ENCODE measurements around the gene SYT13.

SYT13 gene

DNA sequence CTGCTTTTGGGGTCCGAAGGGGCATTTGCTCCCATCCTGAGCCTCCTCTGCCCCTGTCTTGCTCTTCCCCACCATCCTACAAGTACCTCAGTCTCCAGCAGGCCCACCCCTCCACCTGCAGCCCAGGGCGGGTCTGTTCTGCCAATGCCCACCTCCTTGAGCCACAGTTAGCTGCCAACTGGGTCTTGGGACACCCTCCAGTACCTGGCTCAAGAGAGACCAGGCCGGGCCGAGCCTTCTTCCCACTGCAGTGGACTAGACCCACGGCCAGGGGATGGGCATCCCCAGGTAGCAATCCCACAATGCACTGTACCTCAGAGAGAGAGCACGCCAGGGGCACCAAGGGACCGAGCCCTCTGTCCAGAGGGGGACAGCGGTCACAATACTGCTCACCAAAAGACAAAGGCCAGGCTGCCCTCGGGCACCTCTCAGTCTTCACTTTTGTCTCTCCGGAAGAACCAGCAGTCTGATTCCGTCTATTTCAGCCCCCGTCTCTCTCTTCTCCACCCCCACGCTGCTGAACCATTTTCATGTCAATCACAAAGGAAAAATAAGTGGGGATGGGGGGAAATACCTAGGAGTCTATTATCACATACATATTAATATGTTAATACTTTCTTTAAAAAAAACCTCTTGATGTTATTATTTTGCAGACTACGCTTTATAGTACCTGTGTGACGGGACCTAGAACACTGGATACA lies 51.7 kb downstream of the SYT13 start:
- Histone ChIP-seq H3K27me3 (ENCODE audit: low read depth, low read length) (peaks cover 40% of the 10 kb centered on the region), H3K4me3 (ENCODE audit: low read length) (no peak overlapping the region), H3K9me3 (ENCODE audit: insufficient read depth, low read length) (no peaks in the 10 kb centered on the region), H3K79me2 (ENCODE audit: low read length) (no peaks in the 10 kb centered on the region), H3K9ac (ENCODE audit: low read length) (no peak overlapping the region), H3K4me1 (ENCODE audit: low read length) (no peaks in the 10 kb centered on the region), H3K27ac (ENCODE audit: low read length) (no peak overlapping the region), H3K36me3 (replicated peaks; ENCODE audit: low read depth, low read length) (no peaks in the 10 kb centered on the region), H2AFZ (ENCODE audit: low read depth, low read length) (no peak overlapping the region), H3K4me2 (ENCODE audit: low read length) (no peak overlapping the region), H4K20me1 (ENCODE audit: insufficient read depth, low read length) (no peaks in the 10 kb centered on the region)
- TF ChIP-seq EZH2phosphoT487 (IDR thresholded peaks at IDR 0.05; ENCODE audit: low read depth) = no peak
- TF ChIP-seq, protein P1, sequence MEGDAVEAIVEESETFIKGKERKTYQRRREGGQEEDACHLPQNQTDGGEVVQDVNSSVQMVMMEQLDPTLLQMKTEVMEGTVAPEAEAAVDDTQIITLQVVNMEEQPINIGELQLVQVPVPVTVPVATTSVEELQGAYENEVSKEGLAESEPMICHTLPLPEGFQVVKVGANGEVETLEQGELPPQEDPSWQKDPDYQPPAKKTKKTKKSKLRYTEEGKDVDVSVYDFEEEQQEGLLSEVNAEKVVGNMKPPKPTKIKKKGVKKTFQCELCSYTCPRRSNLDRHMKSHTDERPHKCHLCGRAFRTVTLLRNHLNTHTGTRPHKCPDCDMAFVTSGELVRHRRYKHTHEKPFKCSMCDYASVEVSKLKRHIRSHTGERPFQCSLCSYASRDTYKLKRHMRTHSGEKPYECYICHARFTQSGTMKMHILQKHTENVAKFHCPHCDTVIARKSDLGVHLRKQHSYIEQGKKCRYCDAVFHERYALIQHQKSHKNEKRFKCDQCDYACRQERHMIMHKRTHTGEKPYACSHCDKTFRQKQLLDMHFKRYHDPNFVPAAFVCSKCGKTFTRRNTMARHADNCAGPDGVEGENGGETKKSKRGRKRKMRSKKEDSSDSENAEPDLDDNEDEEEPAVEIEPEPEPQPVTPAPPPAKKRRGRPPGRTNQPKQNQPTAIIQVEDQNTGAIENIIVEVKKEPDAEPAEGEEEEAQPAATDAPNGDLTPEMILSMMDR (IDR thresholded peaks at IDR 0.05; ENCODE audit: low read depth, low read length) = no peak

DNA sequence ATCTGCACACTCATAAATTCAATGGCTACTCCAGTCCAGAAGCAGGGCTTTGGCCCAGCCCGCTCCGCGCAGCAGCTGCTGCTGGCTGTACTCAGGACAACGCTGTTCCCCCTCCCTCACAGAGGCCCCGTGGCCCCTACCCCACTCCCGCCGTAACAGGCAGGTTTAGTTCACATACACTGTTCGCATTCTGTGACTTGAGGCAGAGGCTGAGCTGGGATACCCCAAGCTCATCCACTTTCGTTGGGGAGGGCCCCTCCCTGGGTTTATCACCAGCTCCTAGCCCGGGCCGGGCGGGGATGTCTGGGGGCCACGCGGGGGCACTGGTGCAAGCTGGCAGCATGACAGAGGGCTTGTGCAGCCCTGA lies 52.4 kb downstream of the SYT13 start:
- H4K20me1 ChIP-seq (ENCODE audit: insufficient read depth, low read length) = no peaks in the 10 kb centered on the region
- H3K4me1 ChIP-seq (ENCODE audit: low read length) = no peaks in the 10 kb centered on the region
- H3K4me3 ChIP-seq (ENCODE audit: low read length) = no peak overlapping the region
- H3K9ac ChIP-seq (ENCODE audit: low read length) = no peak overlapping the region
- no peak overlapping the region for H3K4me2 ChIP-seq (ENCODE audit: low read length)
- peaks cover 33% of the 10 kb centered on the region for H3K27me3 ChIP-seq (ENCODE audit: low read depth, low read length)
- no peak overlapping the region for H3K27ac ChIP-seq (ENCODE audit: low read length)
- no peaks in the 10 kb centered on the region for H3K36me3 ChIP-seq (replicated peaks; ENCODE audit: low read depth, low read length)
- no peak overlapping the region for H2AFZ ChIP-seq (ENCODE audit: low read depth, low read length)
- H3K9me3 ChIP-seq (ENCODE audit: insufficient read depth, low read length) = no peaks in the 10 kb centered on the region
- H3K79me2 ChIP-seq (ENCODE audit: low read length) = no peaks in the 10 kb centered on the region
- TF ChIP-seq, protein P1 (IDR thresholded peaks at IDR 0.05; ENCODE audit: low read depth, low read length) = 0 out of 2 replicates have a peak, but pooled peaks have one; percentile 1
- TF ChIP-seq EZH2phosphoT487 (IDR thresholded peaks at IDR 0.05; ENCODE audit: low read depth) = no peak

DNA sequence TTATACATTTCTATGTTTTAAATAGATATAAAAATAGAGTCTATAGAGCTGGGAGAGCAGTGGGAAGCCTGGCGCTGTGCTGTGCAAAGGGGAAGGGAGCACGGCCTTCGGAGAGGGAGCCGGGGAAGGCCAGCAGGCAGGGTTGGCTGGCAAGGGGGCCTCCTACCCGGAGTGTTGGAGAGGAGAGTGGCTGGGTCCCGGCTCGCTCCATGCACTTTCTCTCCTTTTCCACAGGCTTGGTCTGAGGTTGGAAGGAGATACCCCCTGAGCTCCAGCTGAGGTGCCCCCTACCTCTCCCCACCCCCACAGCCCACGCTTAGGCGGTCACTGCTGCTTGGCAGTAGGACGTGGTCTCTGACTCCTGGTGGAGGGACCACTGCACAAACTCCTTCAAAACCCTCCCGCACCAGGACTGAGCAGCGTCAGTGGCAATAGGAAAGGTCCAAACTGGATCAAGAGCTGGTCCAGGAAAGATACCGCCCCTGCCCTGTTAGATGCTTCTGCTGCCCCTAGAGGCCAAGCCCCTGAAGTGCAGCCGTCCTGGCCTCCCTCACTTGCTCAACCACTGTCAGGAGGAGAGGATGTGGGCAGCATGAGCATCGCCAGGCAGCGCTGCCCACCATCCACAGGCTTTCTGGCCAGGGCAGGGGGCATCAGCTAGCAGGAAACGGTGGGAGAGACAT lies 52.9 kb downstream of the SYT13 start:
- H3K9ac ChIP-seq (ENCODE audit: low read length) = no peak overlapping the region
- no peaks in the 10 kb centered on the region for H3K79me2 ChIP-seq (ENCODE audit: low read length)
- no peaks in the 10 kb centered on the region for H3K4me1 ChIP-seq (ENCODE audit: low read length)
- H4K20me1 ChIP-seq (ENCODE audit: insufficient read depth, low read length) = no peaks in the 10 kb centered on the region
- peaks cover 28% of the 10 kb centered on the region for H3K27me3 ChIP-seq (ENCODE audit: low read depth, low read length)
- H3K4me2 ChIP-seq (ENCODE audit: low read length) = peak overlapping the region; percentile 42; the same call in 1 of the 2 replicates
- H3K9me3 ChIP-seq (ENCODE audit: insufficient read depth, low read length) = no peaks in the 10 kb centered on the region
- no peak overlapping the region for H3K4me3 ChIP-seq (ENCODE audit: low read length)
- no peak for TF ChIP-seq EZH2phosphoT487 (IDR thresholded peaks at IDR 0.05; ENCODE audit: low read depth)
- TF ChIP-seq, protein P1 (IDR thresholded peaks at IDR 0.05; ENCODE audit: low read depth, low read length) = peak; percentile 63
- no peaks in the 10 kb centered on the region for H3K36me3 ChIP-seq (replicated peaks; ENCODE audit: low read depth, low read length)
- H2AFZ ChIP-seq (ENCODE audit: low read depth, low read length) = no peak overlapping the region
- H3K27ac ChIP-seq (ENCODE audit: low read length) = no peak overlapping the region

DNA sequence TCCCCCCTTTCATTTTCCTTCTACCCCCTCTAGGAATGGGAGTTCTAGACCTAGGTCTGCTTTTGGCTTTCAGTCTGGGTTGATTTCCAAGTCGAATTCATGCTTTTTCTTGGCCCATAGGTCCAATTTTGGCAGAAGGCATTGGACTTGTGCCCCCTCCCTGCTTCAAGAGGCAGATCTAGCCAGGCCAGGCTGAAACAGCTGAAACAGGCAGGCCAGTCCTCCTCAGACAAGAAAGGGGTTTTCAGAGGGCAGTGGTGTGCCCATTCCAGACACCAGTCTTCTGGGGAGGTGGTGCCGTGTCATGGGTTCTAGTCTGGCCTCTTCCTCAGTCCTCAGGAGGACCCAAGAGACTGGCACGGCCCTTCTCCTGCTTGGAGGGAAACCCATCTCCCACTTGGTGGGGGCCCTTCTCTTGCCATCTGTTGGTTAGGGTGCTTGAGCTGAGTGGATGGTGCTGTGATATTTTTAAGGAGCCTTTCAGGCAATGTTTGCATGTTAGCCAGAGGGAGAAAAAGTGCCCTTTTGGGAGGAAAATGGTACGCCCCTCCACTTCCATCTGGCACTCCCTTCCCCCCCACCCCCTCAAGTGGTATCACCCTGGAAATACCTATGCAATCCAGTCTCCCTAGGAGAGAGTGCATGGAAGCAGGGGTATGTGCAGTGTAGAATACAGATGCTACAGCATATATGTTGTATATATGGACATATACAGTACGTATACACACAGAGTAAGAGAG lies 53.6 kb downstream of the SYT13 start:
- Histone ChIP-seq H3K79me2 (ENCODE audit: low read length) (no peaks in the 10 kb centered on the region), H3K4me2 (ENCODE audit: low read length) (no peak overlapping the region)
- TF ChIP-seq EZH2phosphoT487 (IDR thresholded peaks at IDR 0.05; ENCODE audit: low read depth) = no peak
- TF ChIP-seq, protein P1 (IDR thresholded peaks at IDR 0.05; ENCODE audit: low read depth, low read length) = no peak

More for the DNA sequence above, 53.6 kb downstream of the SYT13 start:
- Histone ChIP-seq H3K36me3 (replicated peaks; ENCODE audit: low read depth, low read length) (no peaks in the 10 kb centered on the region), H3K27me3 (ENCODE audit: low read depth, low read length) (peaks cover 21% of the 10 kb centered on the region), H3K4me3 (ENCODE audit: low read length) (no peak overlapping the region), H3K9me3 (ENCODE audit: insufficient read depth, low read length) (no peaks in the 10 kb centered on the region), H2AFZ (ENCODE audit: low read depth, low read length) (no peak overlapping the region), H3K27ac (ENCODE audit: low read length) (no peak overlapping the region), H4K20me1 (ENCODE audit: insufficient read depth, low read length) (no peaks in the 10 kb centered on the region), H3K4me1 (ENCODE audit: low read length) (no peaks in the 10 kb centered on the region), H3K9ac (ENCODE audit: low read length) (no peak overlapping the region)

Measured in OCI-LY3 (cell line).